Hindlimb muscle (tissue), 1 donor: ENCODE results near the gene TTC28. TPM values are rescaled to one million over a fixed set of nuclear protein-coding genes. Genes with fewer than 3 reads are reported as not detected.

Source experiments
- DNase-seq: peaks from one replicate; pipeline ENCODE4 v3.0.0-alpha.2; 2013
- polyA plus RNA-seq: library from polyadenylated mRNA; unstranded; fragments of 120-200 nt; gene quantifications from one replicate; pipeline ENCODE4 v1.2.1, GENCODE V29; 2013; ENCODE audit not compliant: insufficient read length

TTC28 gene
- polyA plus RNA-seq, 1 donor, result 30.7 TPM

DNA sequence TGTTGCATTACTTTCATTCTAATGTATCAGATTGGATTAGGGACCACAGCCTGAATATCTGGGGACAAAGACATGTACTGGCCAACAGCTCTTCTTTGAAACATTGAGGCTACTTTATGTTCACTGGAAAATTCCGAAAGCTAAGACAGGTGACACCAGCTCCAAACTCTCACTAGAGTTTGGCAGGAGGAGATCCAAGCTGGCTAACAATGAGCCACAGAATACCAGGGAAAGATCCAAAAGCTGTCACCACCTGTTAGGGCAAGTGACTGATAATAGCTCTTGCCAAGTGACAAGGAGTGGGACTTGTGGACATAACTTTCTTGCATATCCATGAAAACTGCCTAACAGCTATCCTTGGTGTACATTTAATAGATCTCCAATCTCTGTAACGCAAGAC lies 333.3 kb downstream of the TTC28 start:
- DNase-seq, result no peak

DNA sequence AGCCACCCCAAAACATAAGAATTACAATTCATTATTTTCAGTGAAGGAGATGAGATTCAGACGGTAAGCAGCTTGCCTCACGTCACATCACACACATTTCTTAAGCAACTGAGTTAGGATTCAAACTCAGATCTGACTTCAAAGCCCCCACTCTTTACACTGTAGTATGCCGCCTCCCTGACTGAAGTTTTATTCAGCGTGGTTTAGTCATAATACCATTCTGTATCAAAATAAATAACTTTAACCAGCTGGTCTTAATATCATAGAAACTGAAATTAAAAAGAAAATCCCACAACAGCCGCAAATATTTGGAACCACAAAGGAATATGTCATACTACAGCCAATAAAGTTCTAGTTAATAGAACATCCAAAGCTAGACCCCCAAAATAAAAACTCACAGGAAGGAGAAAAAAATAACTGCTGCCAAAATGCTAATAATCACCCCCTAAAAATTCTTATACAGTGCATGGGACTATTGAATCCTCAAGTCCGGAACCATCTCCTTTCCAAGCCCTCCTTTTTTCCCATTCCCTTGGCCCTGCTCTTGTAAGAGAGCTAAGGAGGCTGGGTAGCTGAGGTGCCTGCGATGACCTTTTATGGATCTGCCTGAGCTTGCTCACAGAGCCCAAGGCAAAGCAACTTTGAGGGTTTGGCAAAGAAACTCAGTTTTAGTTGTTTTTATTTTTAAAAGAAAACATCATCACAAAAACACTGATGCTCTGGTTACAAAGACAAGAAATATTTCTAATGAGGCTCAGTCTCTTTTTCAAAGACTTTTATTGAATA lies 334.5 kb downstream of the TTC28 start:
- DNase-seq, result no peak

DNA sequence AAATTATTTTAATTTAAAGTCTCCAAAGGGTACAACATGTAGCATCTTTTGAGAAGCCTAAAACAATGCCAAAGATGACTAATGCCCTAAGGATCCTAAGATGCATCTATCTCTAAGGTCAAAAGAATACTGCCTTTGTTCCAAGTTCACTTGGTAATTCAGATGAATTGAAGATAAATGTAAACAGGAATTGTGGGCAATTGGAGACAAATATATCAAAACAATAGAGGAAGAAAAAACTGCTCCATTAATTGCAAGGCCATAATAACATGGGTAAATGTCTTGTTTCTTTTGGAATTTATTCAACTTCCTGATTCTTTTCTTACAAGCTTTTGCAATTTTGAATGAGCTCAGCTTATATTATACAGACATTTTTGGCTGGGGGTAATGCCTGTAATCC lies 338.6 kb downstream of the TTC28 start:
- no peak for DNase-seq

DNA sequence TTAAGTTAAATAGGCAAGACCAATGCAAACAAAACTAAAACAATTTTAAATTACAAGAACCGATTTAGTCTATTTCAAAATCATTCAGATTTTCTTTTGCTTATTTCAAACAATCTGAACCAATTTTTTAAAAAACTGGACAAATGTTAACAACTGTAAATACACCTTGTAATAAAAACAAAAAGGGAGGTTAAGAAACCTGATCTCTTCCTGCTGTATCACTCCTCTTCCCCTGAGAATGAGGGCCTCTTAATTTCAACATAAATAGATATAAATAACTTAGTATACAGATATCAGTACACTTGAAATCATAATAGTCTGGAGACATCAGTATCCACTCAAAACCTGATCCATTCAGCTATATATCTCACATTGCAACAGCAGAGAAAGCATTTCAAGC lies 346.6 kb downstream of the TTC28 start:
- no peak for DNase-seq

DNA sequence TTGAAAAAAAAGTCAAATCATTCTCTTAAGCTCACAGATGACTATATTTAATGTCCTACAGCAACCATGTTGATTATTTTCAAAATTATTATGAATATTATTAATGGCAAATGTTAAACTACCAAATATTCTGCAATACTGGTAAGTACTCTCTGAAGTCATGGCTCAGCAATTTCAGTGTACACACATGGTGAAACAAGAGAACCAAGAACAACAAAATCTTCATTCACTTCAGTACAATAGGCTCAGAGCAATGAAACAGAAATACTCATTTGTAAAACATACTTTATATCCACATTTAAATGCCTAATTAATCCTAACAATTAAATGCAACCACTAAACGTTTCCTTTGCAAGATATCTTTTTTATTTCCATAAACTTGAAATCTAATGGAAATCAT lies 347.2 kb downstream of the TTC28 start:
- DNase-seq, result no peak

DNA sequence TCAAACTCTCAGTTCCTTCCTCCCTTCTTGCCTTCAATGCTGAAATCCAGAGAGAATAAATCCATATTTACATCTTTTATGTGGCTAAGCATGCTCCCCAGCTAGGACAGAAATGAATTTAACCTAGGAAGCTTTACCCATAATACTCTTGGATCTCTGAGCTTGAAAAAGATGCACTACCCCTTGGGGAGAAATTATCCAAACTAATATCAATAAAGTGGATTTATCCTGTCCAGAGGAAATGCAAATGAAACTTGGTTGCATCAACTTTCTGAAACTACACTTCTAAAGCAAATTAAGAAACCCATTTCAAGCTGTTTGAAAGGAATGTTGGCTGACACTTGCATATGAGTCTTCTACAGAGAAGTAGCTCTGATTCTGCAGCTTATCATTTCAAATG lies 347.9 kb downstream of the TTC28 start:
- DNase-seq, result no peak

DNA sequence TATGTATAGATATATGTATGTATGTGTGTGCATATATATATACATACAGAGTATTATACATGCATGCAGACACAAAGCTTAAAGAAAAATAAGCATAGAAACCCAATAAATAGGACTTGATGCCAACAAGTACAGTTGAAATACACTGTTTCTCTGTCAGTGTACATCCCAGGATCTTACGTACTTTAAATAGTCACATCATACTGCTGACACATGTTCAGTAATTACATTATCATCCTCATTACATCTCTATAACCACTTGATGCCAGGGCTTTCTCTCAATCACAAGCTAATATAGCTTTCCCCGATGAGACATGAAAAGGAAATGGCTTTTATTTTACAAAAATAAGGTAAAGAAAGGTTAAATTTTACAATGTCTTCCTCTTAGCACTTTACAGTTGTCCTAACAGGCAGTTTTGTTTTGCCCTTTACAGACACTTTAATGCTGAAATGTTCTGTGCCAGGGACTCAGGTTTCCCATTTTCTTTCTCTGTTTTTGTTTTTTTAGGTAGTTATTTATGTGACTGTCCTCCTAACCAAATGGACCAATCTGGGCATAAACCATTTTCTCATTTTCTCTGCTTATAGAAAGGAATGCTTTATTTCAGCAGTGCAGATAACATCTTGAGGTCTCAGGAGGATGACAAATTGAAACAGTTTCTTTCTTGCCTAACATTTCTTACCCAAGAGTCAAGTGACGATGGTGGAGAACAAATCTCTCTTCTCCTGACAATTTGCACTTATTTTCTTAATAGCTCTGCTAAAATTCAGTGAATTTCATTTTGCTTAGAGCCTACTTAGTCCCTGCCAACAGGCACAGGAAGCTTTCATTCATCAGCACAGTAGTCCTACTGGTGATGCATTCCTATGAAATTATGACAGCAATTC lies 350.2 kb downstream of the TTC28 start:
- DNase-seq, result no peak

DNA sequence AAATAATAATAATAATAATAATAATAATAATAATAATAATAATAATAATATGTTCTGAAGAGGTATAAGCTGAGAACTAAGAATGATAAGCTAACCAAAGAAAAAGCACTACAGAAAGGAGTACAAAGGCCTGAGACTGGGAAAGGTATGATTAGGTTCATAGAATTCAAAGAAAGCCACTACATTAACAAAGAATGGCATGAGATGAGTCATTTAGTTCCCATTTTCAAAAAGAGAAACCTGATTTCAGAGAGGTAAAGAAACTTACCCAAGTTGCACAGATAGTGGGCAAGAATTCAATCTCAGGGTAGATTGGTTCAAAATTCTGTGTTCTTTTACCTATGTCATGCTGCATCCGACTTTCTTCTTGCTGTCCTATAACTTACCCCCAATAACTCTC lies 350.9 kb downstream of the TTC28 start:
- no peak for DNase-seq

DNA sequence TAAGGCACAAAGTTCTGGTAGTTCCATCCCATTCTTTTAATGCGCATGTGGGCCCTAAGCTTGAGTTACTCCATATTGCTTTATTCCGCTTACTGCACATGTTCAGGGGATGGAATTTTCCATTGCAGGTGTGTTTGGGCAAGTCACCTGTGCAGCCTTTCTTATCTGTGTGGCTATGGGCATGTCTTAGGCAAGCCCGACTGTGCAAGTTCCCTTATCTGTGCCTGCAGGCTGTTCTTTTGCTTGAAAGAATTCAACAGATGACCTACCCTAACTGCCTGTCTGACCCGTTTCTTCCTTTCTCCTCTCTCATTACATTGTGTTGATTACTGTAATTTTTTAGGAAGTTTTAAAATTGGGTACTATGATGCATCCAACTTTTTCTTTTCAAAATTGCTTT lies 363.6 kb downstream of the TTC28 start:
- no peak for DNase-seq

DNA sequence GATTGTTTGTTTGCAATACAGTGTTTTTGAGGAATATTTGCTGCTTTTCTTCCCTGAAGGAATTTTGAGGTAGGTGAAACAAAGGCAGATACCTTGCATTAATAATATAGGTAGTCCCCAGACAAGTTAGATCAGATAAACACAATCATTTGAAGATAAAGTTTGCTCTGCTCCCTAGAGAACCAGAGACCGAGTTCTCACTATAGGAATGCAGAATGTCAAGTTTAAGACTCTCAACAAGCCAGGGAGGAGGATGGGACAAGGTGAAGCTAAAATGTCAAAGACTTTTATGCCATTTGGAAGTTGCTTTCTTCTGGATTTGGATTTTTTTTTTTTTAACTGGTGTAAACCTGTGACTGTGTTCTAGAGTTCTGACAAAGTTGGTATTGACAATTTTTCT lies 364.7 kb downstream of the TTC28 start:
- no peak for DNase-seq

DNA sequence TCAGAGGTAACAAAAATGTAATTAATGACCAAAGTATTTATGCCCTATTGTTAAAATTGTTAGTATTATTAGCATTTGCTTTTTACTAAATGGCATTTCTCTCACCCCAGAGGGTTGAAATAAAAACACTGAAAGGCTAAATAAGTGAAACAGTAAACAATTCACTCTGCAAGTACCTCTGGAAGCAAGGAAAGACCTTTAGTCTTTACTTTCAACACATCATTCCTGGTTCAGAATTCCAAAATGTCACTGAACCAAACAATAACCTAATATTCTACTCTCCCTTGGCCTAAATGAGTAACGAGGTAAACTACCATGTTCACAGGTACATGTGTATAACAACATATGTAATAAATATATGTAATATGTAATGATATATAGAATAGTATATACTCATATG lies 369.3 kb downstream of the TTC28 start:
- no peak for DNase-seq

DNA sequence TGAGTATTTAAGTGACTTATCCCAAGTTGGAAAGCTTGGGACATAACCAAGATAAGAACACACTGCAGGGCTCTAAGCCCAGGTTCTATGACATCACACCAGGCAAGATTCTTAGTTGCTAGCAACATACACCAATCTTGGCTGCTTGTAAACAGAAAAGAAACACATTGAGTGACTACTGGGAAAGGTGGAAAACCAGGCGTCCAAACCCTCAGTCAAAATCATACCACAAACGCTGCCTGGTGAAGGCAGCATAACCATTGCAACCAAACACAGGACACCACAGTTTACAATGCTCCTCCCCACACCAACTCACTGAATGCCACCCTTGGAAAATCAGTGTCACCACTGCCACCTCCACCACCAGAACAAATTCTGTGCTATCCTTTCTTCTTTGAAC lies 379.9 kb downstream of the TTC28 start:
- peak; percentile 72 for DNase-seq

DNA sequence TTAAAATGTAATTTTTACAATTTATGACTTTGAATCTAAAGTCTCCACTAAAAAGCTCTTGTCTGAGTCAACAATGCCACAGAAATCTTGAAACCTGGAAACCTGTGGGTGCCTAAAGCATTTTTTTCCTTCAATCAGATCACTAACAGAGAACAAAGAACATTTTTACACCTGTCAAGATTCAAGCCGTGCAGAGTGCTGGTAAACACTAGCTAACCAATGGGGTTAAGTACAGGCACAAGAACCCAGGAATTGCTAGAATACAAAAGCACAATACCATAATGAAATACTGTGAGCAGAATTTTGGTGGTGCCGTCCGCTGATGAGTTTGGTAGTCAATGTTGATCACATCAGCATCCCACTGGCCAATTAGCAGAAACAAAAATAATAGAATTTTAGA lies 380.3 kb downstream of the TTC28 start:
- no peak for DNase-seq

DNA sequence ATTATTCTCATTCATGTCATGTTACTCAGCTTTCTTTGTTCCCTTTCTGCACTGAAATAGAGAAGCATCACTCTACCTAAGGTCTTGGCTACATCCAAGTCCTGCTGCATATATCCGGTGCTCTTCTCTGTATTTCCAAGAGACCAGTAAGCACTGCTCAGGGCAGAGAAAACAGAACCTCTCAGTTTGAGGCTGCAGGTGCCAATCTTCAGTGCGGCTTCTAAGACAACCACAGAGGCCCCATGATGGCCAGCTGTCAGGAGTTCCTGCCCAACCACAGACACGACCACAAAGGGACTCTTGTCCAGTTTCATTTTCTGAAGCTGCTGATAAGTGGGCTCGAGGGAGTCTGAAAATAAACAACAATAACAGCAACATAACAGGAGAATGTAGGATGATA lies 382.1 kb downstream of the TTC28 start:
- no peak for DNase-seq

DNA sequence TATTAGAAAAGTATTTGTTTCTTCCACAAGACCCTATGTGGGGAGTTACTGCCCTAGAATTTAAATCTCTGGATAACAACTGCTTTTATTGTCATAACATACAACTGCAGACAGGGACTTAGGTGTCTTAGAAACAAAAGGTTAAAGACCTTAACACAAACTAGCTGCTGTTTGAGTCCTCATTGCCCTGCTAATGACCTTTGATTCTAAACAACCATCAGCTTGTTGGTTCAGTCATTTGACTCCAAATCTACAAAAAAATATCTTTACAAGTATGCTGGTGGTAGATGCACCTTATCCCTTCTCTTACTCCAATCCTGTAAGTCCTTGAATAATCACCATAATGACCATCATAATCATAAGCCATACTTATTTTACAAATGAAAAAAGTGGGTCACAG lies 383.2 kb downstream of the TTC28 start:
- DNase-seq, result no peak

DNA sequence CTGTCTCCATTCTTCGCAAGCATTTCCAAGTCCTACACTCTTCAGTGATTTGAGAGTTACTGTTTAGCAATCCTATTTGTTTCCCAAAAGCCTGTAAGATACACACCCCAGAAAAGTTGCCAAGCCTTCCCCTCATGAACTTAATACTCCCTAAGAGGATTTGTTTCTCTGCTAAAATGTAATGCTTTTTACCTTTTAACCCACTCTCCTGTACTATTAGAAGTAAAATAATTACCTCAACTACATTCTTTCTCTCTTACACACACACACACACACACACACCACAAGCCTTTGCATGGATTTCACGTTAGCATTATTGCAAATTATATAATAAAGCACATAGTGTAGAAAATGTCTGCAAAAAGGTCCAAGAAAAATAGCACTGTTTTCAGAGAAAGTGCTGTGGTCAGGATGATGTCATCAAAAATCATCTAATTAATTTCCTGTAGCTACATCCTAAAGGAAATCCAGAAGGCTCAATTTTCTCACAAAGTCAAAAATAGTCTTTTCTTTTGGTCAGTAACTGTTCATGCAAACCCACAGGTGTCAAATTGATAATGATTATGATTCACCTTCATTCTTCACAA lies 396.5 kb downstream of the TTC28 start:
- peak; percentile 63 for DNase-seq

DNA sequence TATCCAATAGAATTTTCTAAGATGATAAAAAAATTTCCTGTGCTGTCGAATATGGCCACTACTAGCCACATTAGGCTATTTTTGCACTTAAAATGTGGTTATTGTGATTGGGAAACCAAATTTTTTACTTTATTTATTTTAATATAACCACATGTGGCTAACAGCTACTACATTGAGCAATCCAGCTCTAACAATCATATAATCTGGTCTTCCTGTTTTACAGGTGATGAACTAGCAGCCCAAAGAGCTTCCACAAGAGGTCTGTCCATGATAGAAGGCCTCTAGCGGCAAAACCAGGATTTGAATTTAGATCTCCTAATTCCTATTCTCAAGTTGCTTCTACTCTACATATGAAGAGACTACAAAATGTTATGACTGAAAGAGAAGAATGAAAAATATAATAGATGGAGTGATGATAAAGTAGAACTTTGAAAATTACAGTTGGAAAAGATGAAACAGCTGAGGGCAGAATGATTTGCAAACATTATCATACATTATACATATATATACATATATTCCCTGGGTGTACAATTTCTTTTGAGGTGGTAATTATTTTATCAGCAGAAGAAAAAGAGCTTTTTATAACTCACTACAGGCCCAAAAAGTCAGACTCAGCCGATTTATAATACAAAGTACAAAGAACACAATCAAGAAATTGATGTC lies 397.1 kb downstream of the TTC28 start:
- no peak for DNase-seq

DNA sequence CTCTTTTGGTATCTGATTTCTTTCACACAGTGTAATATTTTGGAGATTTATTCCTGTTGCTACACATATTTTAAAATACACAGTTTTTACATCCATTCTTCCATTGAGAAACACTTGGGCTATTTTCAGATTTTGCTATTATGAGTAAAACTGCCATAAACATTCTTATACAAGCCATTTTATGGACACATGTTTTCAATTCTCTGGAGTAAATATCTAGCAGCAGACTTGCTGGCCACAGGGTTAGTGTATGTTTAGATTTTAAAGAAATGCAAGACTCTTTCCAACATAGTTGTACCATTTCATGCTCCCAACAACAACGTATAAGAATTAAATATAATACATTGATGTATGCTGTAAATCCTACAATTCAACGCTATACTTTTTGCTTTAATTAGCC lies 399.8 kb downstream of the TTC28 start:
- no peak for DNase-seq

DNA sequence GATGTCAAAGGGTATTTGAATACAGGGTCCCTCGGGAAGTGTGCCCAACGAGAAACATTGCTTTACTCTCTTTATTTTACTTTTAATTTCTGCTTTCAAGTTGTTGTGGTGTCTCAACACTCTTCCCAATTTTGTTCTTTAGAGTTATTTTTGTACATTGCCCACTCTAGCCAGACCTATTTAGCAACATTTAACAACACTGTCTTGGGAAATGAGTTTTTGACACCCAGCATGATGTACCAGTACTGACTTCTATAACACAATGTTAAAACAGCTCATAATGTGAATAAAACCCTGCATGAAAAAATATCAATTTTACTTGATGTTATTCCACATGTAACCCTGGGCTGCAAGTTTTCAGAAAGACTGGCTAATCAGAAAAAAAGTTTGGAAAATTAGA lies 410.4 kb downstream of the TTC28 start:
- DNase-seq, result no peak

DNA sequence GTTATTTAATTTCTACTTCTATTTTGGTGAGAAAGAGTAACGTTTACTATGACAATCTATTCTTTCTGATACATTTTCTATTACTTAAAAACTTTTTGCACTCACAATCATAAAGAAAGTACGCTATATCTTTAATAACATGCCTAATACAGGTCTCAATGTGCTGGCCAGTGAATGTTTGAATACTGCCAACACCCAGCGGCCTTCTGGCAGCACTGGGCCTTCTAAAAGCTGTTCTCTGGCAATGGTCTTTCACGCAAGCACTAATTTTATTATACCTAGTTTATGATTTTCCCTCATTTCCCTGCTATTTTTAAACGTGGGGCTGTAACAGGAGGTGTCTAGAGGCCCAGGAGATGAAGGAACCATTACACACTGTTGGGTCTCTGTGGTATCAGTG lies 410.8 kb downstream of the TTC28 start:
- no peak for DNase-seq

DNA sequence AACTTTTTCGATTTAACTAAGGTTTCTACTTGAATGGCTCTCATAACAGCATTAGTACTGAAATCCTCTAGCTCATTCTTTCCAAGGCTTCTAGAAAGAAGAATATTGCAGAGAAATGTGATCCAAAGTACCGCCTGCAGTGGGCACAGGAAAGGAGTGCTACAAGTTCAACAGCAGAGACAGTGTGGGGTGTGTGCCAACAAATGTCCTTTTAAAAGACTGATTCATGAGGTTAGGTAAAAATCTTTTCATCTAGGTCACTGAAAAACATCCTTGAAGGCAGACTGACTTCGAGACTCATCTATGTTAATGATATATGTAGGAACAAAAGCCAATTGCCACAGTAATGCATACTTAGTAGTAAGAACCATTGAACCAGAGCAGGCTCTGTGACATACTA lies 411.5 kb downstream of the TTC28 start:
- DNase-seq, result no peak

DNA sequence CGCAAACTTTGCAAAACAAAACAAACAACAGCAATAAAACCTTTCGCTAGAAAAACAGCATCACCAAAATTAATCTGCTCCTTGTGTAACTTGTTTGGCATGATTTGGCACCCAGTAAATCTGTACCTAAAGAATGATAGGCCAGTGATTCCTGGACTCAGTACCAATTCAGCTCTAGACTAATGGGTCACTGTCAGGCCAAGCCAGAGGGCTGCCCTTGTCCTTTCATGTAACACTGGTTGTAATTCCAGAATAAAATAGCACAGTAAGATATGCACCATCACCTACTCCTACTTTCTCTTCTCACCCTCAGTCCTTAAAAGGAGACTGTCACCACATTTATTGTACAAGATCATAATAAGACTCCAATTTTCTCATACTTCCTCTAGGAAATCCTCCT lies 419.0 kb downstream of the TTC28 start:
- DNase-seq, result no peak

DNA sequence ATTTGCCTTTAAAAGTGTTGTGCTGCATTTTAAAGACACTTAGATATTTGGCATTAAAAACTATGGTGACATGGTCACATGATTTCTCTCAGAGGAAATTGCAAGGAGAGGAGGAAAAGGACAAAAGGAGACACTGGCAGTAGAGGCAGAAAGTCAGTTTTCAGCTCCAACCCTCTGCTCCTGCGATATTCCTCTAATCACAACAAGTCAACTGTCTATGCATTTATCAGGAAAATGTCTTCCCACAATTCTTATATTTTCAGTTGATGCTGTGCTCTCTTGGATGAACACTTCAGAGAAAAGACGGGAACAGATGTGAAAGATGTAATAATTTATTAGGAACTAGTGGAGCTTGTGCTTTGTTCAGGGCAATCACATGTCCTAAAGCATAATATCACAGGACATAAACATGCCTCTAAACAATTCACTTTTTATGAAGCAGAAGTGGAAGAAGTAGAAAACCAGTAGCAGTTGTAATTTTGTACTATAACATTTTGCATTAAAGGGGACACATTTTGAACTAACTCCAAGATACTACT lies 419.8 kb downstream of the TTC28 start:
- no peak for DNase-seq
